HG03064 (cell line): ENCODE measurements around the gene CTXN1.
"Not testable (repeated sequence)": the region's sequence is repeated elsewhere in the genome, so short reads cannot be mapped to it uniquely, and the experiment has no call there.

Experiments
- ATAC-seq: cut with Tn5 transposase; IDR thresholded peaks from one replicate; pipeline ENCODE4 v1.9.1; 2021; ENCODE audit warnings: low read depth; ENCODE audit not compliant: unreplicated experiment

CTXN1 gene

DNA sequence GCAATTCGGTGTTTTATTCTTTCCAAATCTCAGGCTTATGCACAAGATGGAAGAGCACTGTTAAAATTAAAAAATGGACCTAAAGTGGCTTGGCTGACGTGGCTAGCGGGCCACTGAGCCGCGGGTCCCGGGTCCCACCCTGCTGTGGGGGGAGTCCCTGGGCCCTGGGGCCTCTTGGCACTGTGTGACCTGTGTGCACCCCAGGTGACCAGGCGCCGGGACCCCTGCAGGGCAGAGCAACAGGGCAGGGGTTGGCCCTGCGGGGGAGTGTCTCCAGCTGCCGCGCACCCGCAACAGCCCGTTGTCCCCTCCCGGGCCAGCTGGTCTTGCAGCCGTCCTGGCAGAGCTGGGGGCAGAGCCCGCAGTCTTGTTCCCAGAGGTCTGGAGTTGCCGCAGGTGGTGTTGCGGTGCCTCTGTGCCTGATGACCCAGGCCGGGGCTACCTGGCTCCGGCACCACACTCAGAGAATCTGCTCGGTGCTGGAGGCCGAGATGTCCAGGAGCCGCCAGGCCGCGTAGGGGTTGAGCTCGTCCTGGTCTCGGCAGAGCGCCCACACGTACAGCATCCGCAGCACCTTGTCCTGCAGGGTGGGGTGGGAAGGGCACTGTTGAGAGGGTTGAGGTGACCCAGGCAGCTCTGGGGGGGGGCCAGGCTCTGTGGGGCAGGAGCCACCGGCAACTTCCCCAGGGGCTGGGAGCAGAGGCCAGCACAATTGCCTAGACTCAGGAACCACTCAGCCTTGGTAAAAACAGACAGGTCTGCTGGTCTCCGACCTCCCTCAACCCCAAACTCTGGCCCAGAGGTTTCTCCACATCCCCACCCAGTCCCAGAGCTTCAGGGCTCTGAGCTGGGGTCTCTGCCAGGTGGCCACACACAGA is 1.0 kb upstream of the CTXN1 start:
- ATAC-seq, result no peak

DNA sequence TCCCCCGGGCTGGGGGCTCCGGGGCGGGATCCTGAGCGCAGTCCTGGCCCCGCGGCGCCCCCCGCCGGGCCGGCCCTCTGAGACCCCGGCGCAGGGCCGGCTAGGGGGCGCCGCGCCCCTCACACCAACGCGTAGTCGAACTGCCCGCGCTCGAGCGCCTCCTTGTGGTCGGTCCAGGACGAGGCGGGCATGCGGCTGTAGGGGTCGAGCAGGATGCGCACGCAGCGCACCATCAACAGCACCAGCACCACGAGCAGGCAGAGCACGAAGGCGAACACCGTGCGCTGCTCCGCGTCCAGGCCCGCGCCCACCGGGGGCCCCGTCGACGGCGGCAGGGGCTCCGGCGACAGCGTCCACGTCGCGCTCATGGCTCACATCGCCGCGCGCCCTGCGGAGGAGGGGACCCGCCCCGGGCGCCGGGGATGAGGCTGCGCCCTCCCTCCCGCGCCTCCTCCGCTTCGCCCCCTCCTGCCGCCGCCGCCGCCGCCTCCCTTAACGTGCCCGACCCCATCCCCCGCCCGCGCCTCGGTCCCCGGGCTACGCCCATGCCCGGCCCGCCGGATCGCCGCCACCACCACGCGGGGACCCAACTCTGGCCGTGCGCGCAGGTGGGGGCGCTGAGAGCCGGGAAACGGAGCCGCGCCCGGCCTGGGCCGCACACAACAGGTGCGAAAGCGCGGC is 624 bp downstream of the CTXN1 start:
- no peak for ATAC-seq

DNA sequence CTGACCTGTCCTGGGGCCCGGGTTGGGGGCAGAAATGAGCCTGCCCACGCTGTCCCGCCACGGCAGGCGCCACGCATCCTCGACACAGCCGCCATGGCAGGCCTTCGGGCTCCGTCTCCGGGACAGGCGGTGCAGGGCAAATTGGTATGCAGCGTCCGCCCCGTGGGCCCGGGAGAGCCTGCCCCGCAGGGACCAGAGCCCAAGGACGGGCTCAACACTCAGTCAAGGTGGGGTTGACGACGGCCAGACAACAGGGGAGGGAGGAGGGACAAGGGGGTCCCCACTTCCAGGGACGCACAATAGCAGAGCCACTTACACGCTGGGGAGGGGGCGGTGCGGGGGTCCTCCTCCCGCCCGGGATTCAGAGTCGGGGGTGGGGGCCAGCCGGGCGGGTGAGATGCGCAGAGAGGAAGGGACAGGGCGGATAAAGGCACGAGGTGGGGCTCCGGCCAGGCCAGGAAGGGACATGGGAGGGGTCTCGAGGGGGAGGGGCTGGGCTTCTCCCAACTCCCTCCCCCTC is 1.2 kb downstream of the CTXN1 start:
- ATAC-seq, result no peak

DNA sequence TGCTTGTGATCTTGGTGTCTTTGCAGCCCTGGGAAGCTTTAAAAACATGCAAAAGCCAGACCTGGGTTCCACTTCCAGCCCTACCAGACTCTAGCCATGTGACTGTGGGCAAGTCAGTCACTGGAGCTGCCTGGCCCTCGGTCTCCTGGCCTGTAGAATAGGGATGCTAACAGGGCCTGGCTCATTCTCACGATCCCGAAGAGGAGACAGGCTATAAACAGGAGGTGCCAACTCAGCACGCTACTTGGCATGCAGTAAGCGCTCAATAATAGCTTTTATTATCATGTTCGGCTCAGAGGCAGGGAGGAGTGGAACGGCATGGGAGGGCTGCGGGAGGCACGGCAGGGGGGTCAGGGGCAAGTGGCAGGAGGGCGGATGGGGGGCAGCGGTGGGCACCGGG is 1.7 kb downstream of the CTXN1 start:
- ATAC-seq, result no peak

GRCh38 chr19:7923295-7924191 is 2.4 kb downstream of the CTXN1 start:
- no peak for ATAC-seq

DNA sequence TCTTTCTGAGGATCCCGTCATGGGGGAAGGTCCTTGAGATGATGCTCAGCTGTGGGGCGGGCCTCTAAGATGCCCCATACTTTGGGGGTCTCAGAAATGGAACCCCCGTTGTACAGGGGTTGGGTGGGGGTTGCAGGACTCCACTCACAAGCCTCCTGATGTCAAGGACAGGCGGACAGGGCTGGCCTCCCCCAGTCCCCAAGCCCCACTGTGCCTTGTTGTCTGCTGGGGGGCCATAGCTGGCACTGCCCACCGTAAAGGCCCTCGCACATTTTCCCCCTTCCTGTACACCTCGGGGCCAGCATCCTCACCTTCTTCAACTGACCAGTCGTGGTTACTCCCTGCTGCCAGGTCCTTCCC is 3.1 kb downstream of the CTXN1 start:
- no peak for ATAC-seq

- no peak for ATAC-seq
Observed at GRCh38 chr19:7921967-7922835, 3.7 kb downstream of the CTXN1 start.

GRCh38 chr19:7921302-7921966 is 4.5 kb downstream of the CTXN1 start:
- no peak for ATAC-seq

GRCh38 chr19:7920519-7921301 is 5.2 kb downstream of the CTXN1 start:
- ATAC-seq, result no peak

GRCh38 chr19:7919610-7920518 is 6.1 kb downstream of the CTXN1 start, which contains the start of gene SNAPC2:
Gene SNAPC2, plus strand, starts transcription at chr19:7920338. Its CDS starts 29 bp downstream, at chr19:7920367.
- no peak for ATAC-seq

GRCh38 chr19:7918615-7919421 is 7.1 kb downstream of the CTXN1 start:
- no peak for ATAC-seq

DNA sequence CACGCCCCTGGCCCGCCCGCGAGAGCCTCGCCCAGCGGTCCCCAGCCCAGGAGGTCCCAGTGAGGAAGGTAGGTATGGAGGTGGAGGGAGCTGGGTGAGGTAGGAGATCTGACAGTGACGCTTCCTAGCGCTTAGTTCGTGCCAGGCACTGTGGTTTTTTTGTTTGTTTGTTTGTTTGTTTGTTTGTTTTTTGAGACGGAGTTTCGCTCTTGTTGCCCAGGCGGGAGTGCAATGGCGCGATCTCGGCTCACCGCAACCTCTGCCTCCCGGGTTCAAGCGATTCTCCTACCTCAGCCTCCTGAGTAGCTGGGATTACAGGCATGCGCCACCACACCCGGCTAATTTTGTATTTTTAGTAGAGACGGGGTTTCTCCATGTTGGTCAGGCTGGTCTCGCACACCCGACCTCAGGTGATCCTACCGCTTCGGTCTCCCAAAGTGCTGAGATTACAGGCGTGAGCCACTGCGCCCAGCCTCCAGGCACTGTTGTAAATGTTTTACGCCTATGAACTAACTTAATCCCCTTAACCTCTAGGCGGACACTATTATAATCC is 7.8 kb downstream of the CTXN1 start:
- ATAC-seq, result not testable (repeated sequence)

DNA sequence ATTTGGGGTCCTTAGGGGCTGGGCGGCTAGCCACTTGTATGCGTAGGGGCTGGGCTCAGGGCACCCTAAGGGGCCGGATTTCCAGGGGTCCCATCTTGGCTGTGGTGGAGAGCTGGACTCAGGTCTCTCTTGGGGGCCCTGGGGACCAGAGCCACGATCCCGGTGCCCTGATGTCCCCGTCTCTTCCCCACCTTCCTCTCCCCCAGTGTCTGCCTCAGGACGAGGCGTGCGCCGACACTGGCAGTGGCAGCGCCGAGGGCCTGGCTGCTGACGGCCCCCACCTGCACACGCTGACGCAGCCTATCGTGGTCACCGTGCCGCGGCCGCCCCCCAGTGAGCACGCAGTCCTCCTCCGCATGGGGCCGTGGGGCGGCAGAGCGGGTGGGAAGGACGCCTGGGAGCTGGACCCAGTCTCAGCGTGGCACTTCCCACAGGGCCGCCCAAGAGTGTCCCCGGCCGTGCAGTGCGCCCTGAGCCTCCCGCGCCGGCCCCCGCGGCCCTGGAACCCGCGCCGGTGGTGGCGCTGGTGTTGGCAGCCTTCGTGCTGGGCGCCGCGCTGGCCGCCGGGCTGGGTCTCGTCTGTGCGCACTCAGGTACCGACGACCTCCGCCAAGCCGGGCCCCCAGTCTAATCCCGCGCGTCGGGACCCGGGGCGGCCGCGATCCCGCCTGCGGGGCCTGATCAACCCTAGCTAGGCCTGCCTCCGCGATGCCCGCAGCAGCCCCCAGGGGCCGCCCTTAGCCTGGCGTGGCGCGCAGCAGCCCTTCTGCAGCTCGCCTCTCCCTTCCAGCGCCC is 8.5 kb downstream of the CTXN1 start:
- no peak for ATAC-seq

- ATAC-seq, result no peak
Observed at GRCh38 chr19:7916955-7917266, 9.0 kb downstream of the CTXN1 start.

DNA sequence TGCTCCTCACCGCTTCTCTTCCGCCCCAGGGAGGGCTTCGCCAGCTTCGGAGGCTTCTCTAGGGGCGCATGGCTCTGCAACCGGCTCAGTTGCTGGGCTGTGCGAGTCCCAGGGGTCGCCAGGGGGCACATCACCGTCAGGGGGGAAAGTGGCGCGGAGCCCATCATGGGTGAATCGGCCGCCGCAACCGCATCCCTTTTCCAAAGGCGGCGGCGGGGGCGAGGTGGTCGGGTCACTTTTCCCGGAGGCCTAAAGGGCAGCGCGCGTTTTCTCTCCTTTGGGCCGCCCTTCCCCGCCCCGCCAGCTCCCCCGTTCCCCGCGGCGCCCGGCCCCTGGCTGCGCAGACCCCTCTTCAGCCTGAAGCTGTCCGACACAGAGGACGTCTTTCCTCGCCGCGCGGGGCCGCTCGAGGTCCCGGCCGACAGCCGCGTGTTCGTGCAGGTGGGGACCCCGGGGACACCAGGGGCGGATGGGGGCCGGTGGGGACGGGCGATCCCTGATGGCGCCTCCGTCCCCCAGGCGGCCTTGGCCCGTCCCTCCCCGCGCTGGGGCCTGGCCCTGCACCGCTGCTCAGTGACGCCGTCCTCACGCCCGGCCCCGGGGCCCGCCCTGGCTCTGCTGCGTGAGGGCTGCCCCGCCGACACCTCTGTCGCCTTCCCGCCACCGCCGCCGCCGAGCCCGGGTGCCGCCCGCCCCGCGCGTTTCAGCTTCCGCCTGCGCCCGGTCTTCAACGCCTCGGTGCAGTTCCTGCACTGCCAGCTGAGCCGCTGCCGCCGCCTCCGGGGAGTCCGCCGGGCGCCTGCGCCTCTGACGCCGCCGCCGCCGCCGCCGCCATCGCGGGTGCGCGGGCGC is 9.6 kb downstream of the CTXN1 start:
- no peak for ATAC-seq
